Measurements from ENCODE around the gene KRTAP10-3.

DNA sequence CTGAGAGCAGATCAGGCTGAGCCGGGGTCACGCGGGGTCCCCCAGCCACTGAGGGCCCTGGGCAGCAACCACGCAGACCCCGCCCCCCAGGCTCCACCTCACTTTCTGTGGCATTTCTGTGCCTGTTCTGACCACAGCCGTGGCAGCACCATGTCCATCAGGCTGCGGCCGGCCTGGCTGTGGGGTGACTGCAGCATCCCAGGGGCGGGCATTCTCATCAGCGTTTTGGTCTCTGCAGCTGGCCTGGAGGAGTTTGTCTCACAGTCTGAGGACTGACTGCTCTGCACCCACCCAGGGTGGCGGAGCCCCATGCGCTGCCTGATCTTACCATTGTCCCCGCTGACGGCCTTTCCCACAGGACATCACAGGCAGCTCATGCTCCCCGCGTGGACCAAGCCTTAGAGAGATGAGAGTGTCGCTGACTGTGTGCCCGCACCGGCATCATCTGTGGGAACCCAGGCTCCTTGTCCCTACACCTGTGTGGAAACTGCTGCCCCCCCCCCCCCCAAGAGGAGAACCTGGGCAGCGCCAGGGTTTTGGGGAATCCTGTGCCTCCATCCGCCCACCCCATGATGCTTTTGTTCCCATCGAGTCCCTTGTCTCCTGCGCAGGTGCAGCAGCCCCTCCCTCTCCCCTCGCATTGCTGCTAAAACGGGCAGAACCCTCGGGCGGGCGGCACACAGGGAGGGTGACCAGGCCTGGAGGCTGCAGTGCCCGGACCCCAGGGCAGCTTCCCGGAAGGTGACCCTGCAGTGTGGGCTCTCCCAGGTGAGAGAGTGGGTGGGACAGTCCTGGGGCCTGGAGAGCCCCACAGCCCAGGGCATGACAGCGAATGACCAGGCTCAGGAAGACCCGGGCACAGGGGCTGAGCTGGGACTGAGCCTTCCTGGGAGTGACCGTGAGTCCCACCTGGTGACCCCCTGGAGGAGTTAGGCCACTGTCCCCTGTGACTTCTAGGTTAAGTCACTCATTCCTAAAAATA lies 20.4 kb downstream of the KRTAP10-3 start:
- TF ChIP-seq, protein P1, sequence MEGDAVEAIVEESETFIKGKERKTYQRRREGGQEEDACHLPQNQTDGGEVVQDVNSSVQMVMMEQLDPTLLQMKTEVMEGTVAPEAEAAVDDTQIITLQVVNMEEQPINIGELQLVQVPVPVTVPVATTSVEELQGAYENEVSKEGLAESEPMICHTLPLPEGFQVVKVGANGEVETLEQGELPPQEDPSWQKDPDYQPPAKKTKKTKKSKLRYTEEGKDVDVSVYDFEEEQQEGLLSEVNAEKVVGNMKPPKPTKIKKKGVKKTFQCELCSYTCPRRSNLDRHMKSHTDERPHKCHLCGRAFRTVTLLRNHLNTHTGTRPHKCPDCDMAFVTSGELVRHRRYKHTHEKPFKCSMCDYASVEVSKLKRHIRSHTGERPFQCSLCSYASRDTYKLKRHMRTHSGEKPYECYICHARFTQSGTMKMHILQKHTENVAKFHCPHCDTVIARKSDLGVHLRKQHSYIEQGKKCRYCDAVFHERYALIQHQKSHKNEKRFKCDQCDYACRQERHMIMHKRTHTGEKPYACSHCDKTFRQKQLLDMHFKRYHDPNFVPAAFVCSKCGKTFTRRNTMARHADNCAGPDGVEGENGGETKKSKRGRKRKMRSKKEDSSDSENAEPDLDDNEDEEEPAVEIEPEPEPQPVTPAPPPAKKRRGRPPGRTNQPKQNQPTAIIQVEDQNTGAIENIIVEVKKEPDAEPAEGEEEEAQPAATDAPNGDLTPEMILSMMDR (IDR thresholded peaks at IDR 0.05) = no peak
- TF ChIP-seq POLR2A (IDR thresholded peaks at IDR 0.05) = no peak

Data from right lobe of liver (tissue), 4 donors.